Endodermal cell (in vitro differentiated cells): ENCODE data around the gene RASAL1. TPM values are rescaled to one million over a fixed set of nuclear protein-coding genes. Genes with fewer than 3 reads are reported as not detected.

ENCODE experiments used
- DNase-seq: peaks from one replicate; pipeline ENCODE4 v3.0.0-alpha.2; 2017
- H3K27ac ChIP-seq: 2 replicates; pipeline ENCODE4 v1.5.1; 2013; ENCODE audit warnings: mild to moderate bottlenecking, low read depth, low read length, moderate library complexity
- H3K27me3 ChIP-seq: 2 replicates; pipeline ENCODE4 v1.6.1; 2013; ENCODE audit warnings: mild to moderate bottlenecking, low read length, moderate library complexity; ENCODE audit not compliant: insufficient read depth, control insufficient read depth, poor library complexity, severe bottlenecking
- H3K36me3 ChIP-seq: 2 replicates; pipeline ENCODE4 v1.7.0; 2013; ENCODE audit warnings: mild to moderate bottlenecking, low read length, moderate library complexity; ENCODE audit not compliant: control insufficient read depth, insufficient read depth
- H3K4me1 ChIP-seq: one replicate; pipeline ENCODE4 v1.7.0; 2013; ENCODE audit warnings: low read length; ENCODE audit not compliant: control insufficient read depth, insufficient read depth
- H3K4me3 ChIP-seq: 2 replicates; pipeline ENCODE4 v1.5.1; 2013; ENCODE audit warnings: mild to moderate bottlenecking, low read length, moderate library complexity
- H3K9ac ChIP-seq: 2 replicates; pipeline ENCODE4 v1.6.1; 2013; ENCODE audit warnings: mild to moderate bottlenecking, low read length, moderate library complexity; ENCODE audit not compliant: poor library complexity, severe bottlenecking; ENCODE audit errors: extremely low read depth
- H3K9me3 ChIP-seq: 2 replicates; pipeline ENCODE4 v1.6.1; 2013; ENCODE audit warnings: mild to moderate bottlenecking, low read length, moderate library complexity; ENCODE audit not compliant: control insufficient read depth
- H3K27ac Mint-ChIP-seq: 2 replicates; pipeline ENCODE4 v1.8.0; 2020; ENCODE audit warnings: mixed read lengths
- H3K27me3 Mint-ChIP-seq: 2 replicates; pipeline ENCODE4 v1.8.0; 2021; ENCODE audit warnings: mild to moderate bottlenecking, mixed read lengths; ENCODE audit not compliant: insufficient read depth
- H3K36me3 Mint-ChIP-seq: 2 replicates; pipeline ENCODE4 v1.8.0; 2020; ENCODE audit warnings: low read depth, mixed read lengths
- H3K4me1 Mint-ChIP-seq: 2 replicates; pipeline ENCODE4 v1.8.0; 2020; ENCODE audit warnings: mixed read lengths
- H3K4me3 Mint-ChIP-seq: 2 replicates; pipeline ENCODE4 v1.8.0; 2020; ENCODE audit warnings: mild to moderate bottlenecking, moderate library complexity, mixed read lengths
- H3K9me3 Mint-ChIP-seq: 2 replicates; pipeline ENCODE4 v1.8.0; 2020; ENCODE audit warnings: mild to moderate bottlenecking, mixed read lengths
- CTCF ChIP-seq: fragments of 200-600 bp; sonication (generic); conservative IDR thresholded peaks from 2 replicates; pipeline ENCODE4 v1.5.0; 2021; ENCODE audit warnings: antibody characterized with exemption, mild to moderate bottlenecking
- WGBS, 2 experiments: methylation state at CpG; one replicate each; pipeline versions ENCODE4 v1.1.5 to v1.1.7; 2013; ENCODE audit warnings: missing lambda C conversion rate in 2 of 2, mixed read lengths in 1 of 2; ENCODE audit not compliant: insufficient coverage in 1 of 2, insufficient read length in 1 of 2; 5-methylcytosine and 5-hydroxymethylcytosine counted together
- total RNA-seq, 2 donors: library from RNA; stranded (reverse); fragmentation: NEBNext Ultra II Directional in 1 of 2; extraction: Animal tissue kit (Norgen Biotek cat#: 25700) in 1 of 2; gene quantifications; 2 replicates in 1 of 2; 3 replicates in 1 of 2; pipeline ENCODE4 v1.2.1, GENCODE V29; 2021

RASAL1 gene
- total RNA-seq, 2 donors from 2014 or later, result 0.77 to 1.4 TPM

GRCh38 chr12:113073586-113073985 is 62.0 kb downstream of the RASAL1 start:
- 95 to 96% methylated on average over 3 of the region's 3 CpGs for WGBS, 2 experiments
- Histone ChIP-seq H3K36me3 (no peaks in the 10 kb centered on the region), H3K4me1 (no peaks in the 10 kb centered on the region), H3K27me3 (peaks cover 40% of the 10 kb centered on the region), H3K27ac (no peak overlapping the region), H3K9me3 (no peaks in the 10 kb centered on the region), H3K9ac (no peak overlapping the region), H3K4me3 (no peak overlapping the region)
- Mint-ChIP-seq H3K4me3 (no peak overlapping the region), H3K4me1 (peaks cover 4% of the 10 kb centered on the region), H3K27me3 (peaks cover 38% of the 10 kb centered on the region), H3K36me3 (no peaks in the 10 kb centered on the region), H3K27ac (no peak overlapping the region), H3K9me3 (no peaks in the 10 kb centered on the region)
- no peak for DNase-seq
- TF ChIP-seq CTCF, result no peak

GRCh38 chr12:113072136-113072535 is 63.4 kb downstream of the RASAL1 start:
- WGBS, 2 experiments, result 91 to 94% methylated on average over 3 of the region's 3 CpGs
- Histone ChIP-seq H3K9ac (no peak overlapping the region), H3K36me3 (no peaks in the 10 kb centered on the region), H3K27ac (no peak overlapping the region), H3K9me3 (no peaks in the 10 kb centered on the region), H3K27me3 (peaks cover 27% of the 10 kb centered on the region), H3K4me1 (no peaks in the 10 kb centered on the region), H3K4me3 (no peak overlapping the region)
- no peak for DNase-seq
- no peaks in the 10 kb centered on the region for H3K9me3 Mint-ChIP-seq
- peaks cover 27% of the 10 kb centered on the region for H3K27me3 Mint-ChIP-seq
- H3K4me1 Mint-ChIP-seq, result peaks cover 4% of the 10 kb centered on the region
- TF ChIP-seq CTCF, result no peak
- H3K36me3 Mint-ChIP-seq, result no peaks in the 10 kb centered on the region
- no peak overlapping the region for H3K27ac Mint-ChIP-seq
- no peak overlapping the region for H3K4me3 Mint-ChIP-seq

GRCh38 chr12:113071135-113072112 is 64.1 kb downstream of the RASAL1 start:
- TF ChIP-seq CTCF, result no peak
- H3K27ac Mint-ChIP-seq, result peak overlapping the region; percentile 10
- peak overlapping the region; percentile 47 for H3K27ac ChIP-seq
- no peaks in the 10 kb centered on the region for H3K36me3 Mint-ChIP-seq
- H3K27me3 Mint-ChIP-seq, result peaks cover 20% of the 10 kb centered on the region
- H3K27me3 ChIP-seq, result peaks cover 20% of the 10 kb centered on the region
- H3K4me1 ChIP-seq, result no peaks in the 10 kb centered on the region
- no peak overlapping the region for H3K4me3 Mint-ChIP-seq
- H3K36me3 ChIP-seq, result no peaks in the 10 kb centered on the region
- no peaks in the 10 kb centered on the region for H3K9me3 Mint-ChIP-seq
- peaks cover 4% of the 10 kb centered on the region for H3K4me1 Mint-ChIP-seq
- no peaks in the 10 kb centered on the region for H3K9me3 ChIP-seq
- no peak overlapping the region for H3K9ac ChIP-seq
- WGBS, 2 experiments, result 67 to 86% methylated on average over 5 to 21 of the region's 21 CpGs
- peak; percentile 63 for DNase-seq
- H3K4me3 ChIP-seq, result no peak overlapping the region
